Retinal pigment epithelial cell (primary cell): ENCODE data around the gene SFSWAP.
"Not testable (repeated sequence)": the region's sequence is repeated elsewhere in the genome, so short reads cannot be mapped to it uniquely, and the experiment has no call there.

Source experiments
- DNase-seq: peaks from one replicate; pipeline ENCODE4 v3.0.0-alpha.2; 2010; ENCODE audit warnings: low read depth
- H3K4me3 ChIP-seq: 2 replicates; pipeline ENCODE4 v1.5.1; 2011; ENCODE audit warnings: mild to moderate bottlenecking, low read length, control low read depth, moderate library complexity
- CTCF ChIP-seq: conservative IDR thresholded peaks from 2 replicates; pipeline ENCODE4 v1.5.1; 2011; ENCODE audit warnings: low read depth, low read length, control low read depth, inconsistent platforms

SFSWAP gene

DNA sequence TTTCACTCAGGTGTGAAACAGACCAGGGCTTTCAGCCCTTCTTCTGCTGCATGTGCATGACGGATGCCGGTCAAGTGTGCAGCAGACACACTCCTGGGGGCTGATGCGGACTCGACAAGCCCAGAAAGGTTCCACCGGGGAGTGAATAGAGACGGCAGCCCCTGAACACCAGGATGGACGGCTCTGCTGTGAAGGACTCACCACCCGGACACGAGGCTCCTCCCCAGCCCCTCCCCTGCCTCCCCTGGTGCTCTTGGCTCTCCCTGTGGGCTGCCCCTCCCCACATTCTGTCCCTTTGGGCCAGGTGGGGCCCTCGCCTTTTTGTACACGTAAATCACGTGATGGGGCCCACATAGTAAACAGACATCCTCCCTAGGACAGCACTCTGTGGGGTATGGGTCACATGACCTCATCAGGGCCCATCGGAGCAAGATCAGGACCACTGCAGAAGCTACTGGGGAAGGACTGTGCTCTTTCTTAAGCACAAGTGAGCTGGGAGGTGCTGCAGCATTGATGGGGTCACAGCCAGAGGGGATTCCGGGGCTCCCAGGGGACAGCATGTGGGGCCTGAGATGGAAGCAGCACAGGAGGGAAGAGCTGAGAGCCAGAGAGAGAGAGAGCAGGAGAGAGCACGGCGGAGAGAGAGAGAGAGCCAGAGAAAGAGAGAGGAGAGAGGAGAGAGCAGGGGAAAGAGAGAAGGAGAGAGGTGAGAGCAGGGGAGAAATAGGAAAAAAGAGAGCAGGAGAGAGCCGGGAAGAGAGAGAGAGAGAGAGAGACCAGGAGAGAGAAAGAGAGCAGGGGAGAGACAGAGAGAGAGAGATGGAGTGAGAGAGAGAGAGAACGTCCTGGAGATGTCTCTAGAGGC is 30.3 kb upstream of the SFSWAP start:
- not testable (repeated sequence) for H3K4me3 ChIP-seq, DNase-seq

GRCh38 chr12:131681257-131681620 is 29.7 kb upstream of the SFSWAP start:
- no peak for DNase-seq
- H3K4me3 ChIP-seq: no peak overlapping the region
- TF ChIP-seq CTCF: no peak

- H3K4me3 ChIP-seq, DNase-seq: not testable (repeated sequence)
Measured at GRCh38 chr12:131681746-131682509, 29.0 kb upstream of the SFSWAP start.

GRCh38 chr12:131682510-131682895 is 28.4 kb upstream of the SFSWAP start:
- H3K4me3 ChIP-seq: no peak overlapping the region
- TF ChIP-seq CTCF: no peak
- no peak for DNase-seq

DNA sequence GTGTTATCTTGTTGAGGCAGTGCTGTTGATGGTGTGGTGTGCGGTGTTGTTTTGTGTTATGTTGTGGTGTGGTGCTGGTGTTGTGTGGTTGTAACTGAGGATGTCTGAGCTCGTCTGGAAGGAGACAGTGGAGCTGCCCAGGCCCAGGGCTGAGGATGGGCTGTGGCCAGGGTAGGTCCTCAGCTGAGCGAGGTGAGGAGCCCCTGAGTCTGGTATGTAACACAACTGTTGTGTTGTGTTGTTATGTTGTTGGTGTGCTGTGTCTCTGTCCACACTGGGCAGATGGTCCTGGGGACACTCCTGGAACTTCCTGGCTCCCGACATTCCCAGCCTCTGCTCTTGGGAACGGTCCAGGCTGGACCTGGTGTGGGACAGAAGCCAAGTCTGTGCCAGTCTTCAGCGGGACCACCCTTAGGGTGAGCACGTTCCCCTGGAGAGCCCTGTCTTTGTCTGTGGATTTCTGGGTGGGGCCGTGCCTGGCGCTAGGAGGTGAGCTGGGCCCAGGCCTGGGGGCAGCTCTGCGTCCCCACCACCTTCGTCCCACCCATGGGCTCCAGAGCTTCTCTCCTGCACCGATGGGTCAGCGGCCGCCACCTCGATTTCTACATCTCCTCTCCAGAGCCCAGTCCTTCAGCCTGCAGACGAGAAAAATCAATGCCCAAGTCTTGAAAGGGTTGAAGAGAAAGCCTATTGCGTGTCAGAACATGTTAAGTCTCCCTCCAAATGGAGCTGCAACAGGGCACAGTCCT is 27.4 kb upstream of the SFSWAP start:
- TF ChIP-seq CTCF: no peak
- DNase-seq: no peak
- no peak overlapping the region for H3K4me3 ChIP-seq

DNA sequence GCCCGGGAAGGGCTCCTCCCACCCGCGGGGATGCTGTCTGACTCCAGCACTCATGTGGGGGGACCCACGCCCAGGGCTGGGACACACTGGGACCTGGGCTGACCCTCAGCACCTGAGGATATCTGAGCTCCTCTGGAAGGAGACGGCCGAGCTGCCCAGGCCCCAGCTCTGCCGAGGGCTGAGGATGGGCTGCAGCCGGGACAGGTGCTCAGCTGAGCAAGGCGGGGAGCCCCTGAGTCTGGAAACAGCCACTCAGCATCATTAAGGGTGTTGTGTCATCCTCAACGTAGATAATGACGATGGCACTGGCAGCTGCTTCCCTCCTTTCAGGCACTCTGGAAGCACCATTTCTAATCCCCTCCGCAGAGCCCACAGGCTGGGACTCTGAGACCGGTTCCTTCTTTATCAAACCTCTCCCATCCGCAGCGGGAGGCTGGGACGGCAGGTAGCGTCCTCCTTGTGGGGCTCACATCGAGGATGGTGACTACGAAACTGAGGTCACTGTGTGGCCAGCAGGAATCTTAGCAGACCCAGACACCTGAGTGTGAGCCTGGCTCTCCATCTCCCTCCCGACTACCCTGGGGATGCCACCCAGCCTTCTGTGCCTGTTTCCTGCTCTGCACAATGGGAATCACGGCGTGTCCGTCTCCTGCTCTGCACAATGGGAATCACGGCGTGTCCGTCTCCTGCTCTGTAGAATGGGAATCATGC is 26.7 kb upstream of the SFSWAP start:
- no peak for TF ChIP-seq CTCF
- H3K4me3 ChIP-seq: no peak overlapping the region
- no peak for DNase-seq

GRCh38 chr12:131687346-131688125 is 23.4 kb upstream of the SFSWAP start:
- no peak for TF ChIP-seq CTCF
- no peak overlapping the region for H3K4me3 ChIP-seq
- DNase-seq: no peak
